ENCODE measurements around the gene OSBPL2.

GRCh38 chr20:62334881-62335280 lies 96.6 kb downstream of the OSBPL2 start:
- TF ChIP-seq CTCF (IDR thresholded peaks at IDR 0.05 in 8 of 11, conservative IDR thresholded peaks at IDR 0.05 in 3 of 11), result no peak
- TF ChIP-seq POLR2AphosphoS5 (IDR thresholded peaks at IDR 0.05), result no peak
- no peak for TF ChIP-seq POLR2A (IDR thresholded peaks at IDR 0.05)

Measured in spleen (tissue), 7 donors.